ENCODE data around the gene CSPG4.

DNA sequence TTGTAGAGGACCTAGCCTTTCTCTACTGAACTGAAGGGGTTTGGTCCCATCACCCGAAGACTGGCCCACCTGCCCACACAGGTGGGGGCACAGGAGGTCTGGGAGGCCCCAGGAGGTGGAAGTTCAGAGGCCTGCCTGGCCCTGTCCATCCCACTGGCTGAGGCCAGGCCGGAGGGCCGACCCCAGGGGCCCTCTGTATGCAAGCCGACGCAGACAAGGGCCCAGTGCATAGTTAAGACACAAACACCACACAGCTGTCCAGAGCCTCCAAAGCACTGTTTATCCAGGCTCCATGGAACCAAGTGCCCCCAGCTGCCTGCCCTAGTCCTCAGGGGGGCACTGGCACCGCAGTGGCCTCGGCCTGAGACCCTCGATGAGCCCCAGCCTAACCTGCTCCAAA lies 38.3 kb downstream of the CSPG4 start:
- TF ChIP-seq, protein P1, sequence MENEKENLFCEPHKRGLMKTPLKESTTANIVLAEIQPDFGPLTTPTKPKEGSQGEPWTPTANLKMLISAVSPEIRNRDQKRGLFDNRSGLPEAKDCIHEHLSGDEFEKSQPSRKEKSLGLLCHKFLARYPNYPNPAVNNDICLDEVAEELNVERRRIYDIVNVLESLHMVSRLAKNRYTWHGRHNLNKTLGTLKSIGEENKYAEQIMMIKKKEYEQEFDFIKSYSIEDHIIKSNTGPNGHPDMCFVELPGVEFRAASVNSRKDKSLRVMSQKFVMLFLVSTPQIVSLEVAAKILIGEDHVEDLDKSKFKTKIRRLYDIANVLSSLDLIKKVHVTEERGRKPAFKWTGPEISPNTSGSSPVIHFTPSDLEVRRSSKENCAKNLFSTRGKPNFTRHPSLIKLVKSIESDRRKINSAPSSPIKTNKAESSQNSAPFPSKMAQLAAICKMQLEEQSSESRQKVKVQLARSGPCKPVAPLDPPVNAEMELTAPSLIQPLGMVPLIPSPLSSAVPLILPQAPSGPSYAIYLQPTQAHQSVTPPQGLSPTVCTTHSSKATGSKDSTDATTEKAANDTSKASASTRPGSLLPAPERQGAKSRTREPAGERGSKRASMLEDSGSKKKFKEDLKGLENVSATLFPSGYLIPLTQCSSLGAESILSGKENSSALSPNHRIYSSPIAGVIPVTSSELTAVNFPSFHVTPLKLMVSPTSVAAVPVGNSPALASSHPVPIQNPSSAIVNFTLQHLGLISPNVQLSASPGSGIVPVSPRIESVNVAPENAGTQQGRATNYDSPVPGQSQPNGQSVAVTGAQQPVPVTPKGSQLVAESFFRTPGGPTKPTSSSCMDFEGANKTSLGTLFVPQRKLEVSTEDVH (IDR thresholded peaks at IDR 0.05; ENCODE audit: low read depth, partially characterized antibody), result no peak
- TF ChIP-seq, protein P2, sequence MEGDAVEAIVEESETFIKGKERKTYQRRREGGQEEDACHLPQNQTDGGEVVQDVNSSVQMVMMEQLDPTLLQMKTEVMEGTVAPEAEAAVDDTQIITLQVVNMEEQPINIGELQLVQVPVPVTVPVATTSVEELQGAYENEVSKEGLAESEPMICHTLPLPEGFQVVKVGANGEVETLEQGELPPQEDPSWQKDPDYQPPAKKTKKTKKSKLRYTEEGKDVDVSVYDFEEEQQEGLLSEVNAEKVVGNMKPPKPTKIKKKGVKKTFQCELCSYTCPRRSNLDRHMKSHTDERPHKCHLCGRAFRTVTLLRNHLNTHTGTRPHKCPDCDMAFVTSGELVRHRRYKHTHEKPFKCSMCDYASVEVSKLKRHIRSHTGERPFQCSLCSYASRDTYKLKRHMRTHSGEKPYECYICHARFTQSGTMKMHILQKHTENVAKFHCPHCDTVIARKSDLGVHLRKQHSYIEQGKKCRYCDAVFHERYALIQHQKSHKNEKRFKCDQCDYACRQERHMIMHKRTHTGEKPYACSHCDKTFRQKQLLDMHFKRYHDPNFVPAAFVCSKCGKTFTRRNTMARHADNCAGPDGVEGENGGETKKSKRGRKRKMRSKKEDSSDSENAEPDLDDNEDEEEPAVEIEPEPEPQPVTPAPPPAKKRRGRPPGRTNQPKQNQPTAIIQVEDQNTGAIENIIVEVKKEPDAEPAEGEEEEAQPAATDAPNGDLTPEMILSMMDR (IDR thresholded peaks at IDR 0.05 in 2 of 3, conservative IDR thresholded peaks at IDR 0.05 in 1 of 3; ENCODE audit: insufficient read depth in 2 of 3, low read depth in 1 of 3, low read length in 3 of 3), result no peak
- TF ChIP-seq GATA2 (CRISPR knock-in tag; IDR thresholded peaks at IDR 0.05) (no peak), SP2 (IDR thresholded peaks at IDR 0.05; ENCODE audit: extremely low read depth, low read depth, low read length, poor library complexity, severe bottlenecking) (no peak), ZNF778 (CRISPR knock-in tag; IDR thresholded peaks at IDR 0.05) (no peak)
